ENCODE results near the gene PGC.

DNA sequence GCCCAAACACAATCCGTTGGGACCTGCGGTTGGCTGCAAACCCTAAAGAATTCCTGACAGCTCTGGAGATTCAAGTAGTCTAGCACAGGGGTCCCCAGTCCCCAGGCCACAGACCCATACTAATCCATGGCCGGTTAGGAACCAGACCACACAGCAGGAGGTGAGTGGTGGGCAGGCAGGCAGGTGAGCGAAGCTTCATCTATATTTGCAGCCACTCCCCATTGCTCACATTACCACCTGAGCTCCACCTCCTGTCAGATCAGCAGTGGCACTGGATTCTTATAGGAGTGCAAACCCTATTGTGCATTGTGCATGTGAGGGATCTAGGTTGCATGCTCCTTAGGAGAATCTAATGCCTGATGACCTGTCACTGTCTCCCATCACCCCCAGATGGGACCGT lies 28.4 kb downstream of the PGC start:
- TF ChIP-seq, protein P1, sequence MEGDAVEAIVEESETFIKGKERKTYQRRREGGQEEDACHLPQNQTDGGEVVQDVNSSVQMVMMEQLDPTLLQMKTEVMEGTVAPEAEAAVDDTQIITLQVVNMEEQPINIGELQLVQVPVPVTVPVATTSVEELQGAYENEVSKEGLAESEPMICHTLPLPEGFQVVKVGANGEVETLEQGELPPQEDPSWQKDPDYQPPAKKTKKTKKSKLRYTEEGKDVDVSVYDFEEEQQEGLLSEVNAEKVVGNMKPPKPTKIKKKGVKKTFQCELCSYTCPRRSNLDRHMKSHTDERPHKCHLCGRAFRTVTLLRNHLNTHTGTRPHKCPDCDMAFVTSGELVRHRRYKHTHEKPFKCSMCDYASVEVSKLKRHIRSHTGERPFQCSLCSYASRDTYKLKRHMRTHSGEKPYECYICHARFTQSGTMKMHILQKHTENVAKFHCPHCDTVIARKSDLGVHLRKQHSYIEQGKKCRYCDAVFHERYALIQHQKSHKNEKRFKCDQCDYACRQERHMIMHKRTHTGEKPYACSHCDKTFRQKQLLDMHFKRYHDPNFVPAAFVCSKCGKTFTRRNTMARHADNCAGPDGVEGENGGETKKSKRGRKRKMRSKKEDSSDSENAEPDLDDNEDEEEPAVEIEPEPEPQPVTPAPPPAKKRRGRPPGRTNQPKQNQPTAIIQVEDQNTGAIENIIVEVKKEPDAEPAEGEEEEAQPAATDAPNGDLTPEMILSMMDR (IDR thresholded peaks at IDR 0.05; ENCODE audit: borderline replicate concordance, extremely low read depth, low read length, poor library complexity, severe bottlenecking), result no peak
- no peak for TF ChIP-seq EZH2 (IDR thresholded peaks at IDR 0.05; ENCODE audit: borderline replicate concordance, low read depth, low read length, severe bottlenecking)
